ENCODE data around the gene OXCT1.
"Not testable (repeated sequence)": the region's sequence is repeated elsewhere in the genome, so short reads cannot be mapped to it uniquely, and the experiment has no call there.

Gene OXCT1

GRCh38 chr5:41821051-41821450 is 49.2 kb downstream of the OXCT1 start:
- no peak for DNase-seq

- DNase-seq = no peak
Observed at GRCh38 chr5:41820150-41820549, 50.1 kb downstream of the OXCT1 start.

- DNase-seq = no peak
Observed at GRCh38 chr5:41817625-41818301, 52.5 kb downstream of the OXCT1 start.

- no peak for DNase-seq
Observed at GRCh38 chr5:41815663-41816229, 54.5 kb downstream of the OXCT1 start.

- no peak for DNase-seq
Observed at GRCh38 chr5:41815261-41815660, 55.0 kb downstream of the OXCT1 start.

GRCh38 chr5:41814306-41814705 is 55.9 kb downstream of the OXCT1 start:
- not testable (repeated sequence) for DNase-seq

GRCh38 chr5:41812156-41812555 is 58.1 kb downstream of the OXCT1 start:
- DNase-seq = no peak

- no peak for DNase-seq
Observed at GRCh38 chr5:41809128-41809527, 61.1 kb downstream of the OXCT1 start.

GRCh38 chr5:41808294-41808693 is 61.9 kb downstream of the OXCT1 start:
- DNase-seq = no peak

- no peak for DNase-seq
Observed at GRCh38 chr5:41797662-41798061, 72.6 kb downstream of the OXCT1 start.

GRCh38 chr5:41796061-41796460 is 74.2 kb downstream of the OXCT1 start:
- DNase-seq = no peak

- no peak for DNase-seq
Observed at GRCh38 chr5:41795125-41795524, 75.1 kb downstream of the OXCT1 start.

- no peak for DNase-seq
Observed at GRCh38 chr5:41794471-41794870, 75.8 kb downstream of the OXCT1 start.

GRCh38 chr5:41793141-41793770 is 77.0 kb downstream of the OXCT1 start:
- DNase-seq = no peak

GRCh38 chr5:41790038-41790776 is 80.0 kb downstream of the OXCT1 start:
- no peak for DNase-seq

GRCh38 chr5:41789434-41789833 is 80.8 kb downstream of the OXCT1 start:
- DNase-seq = no peak

GRCh38 chr5:41788941-41789368 is 81.3 kb downstream of the OXCT1 start:
- no peak for DNase-seq

GRCh38 chr5:41787265-41787664 is 83.0 kb downstream of the OXCT1 start:
- DNase-seq = no peak

GRCh38 chr5:41785061-41785460 is 85.2 kb downstream of the OXCT1 start:
- no peak for DNase-seq

GRCh38 chr5:41778410-41778809 is 91.8 kb downstream of the OXCT1 start:
- no peak for DNase-seq

- DNase-seq = no peak
Observed at GRCh38 chr5:41776435-41776834, 93.8 kb downstream of the OXCT1 start.

- no peak for DNase-seq
Observed at GRCh38 chr5:41773799-41774198, 96.4 kb downstream of the OXCT1 start.

- no peak for DNase-seq
Observed at GRCh38 chr5:41772785-41773442, 97.3 kb downstream of the OXCT1 start.
